K562 (cell line): ENCODE measurements around the gene IL27RA. TPM values are rescaled to one million over a fixed set of nuclear protein-coding genes. Genes with fewer than 3 reads are reported as not detected.

Experiments used
- CTBP1 ChIP-seq: fragments of 450-650 bp; IDR thresholded peaks from 2 replicates; pipeline ENCODE4 v1.6.1; 2016; ENCODE audit warnings: borderline replicate concordance
- CTCF ChIP-seq, 3 experiments: IDR thresholded peaks in 2 of 3; conservative IDR thresholded peaks in 1 of 3; 2 replicates each; pipeline ENCODE4 v1.5.1; 2011 to 2012; ENCODE audit warnings: low read length in 3 of 3, mild to moderate bottlenecking in 3 of 3, control low read depth in 2 of 3, improper control_type of control experiment in 1 of 3, inconsistent platforms in 1 of 3, low read depth in 1 of 3, mixed read lengths in 1 of 3, moderate library complexity in 1 of 3; ENCODE audit not compliant: insufficient read depth in 2 of 3
- DPF2 ChIP-seq: fragments of 450-650 bp; IDR thresholded peaks from 2 replicates; pipeline ENCODE4 v1.6.1; 2016
- ETV1 ChIP-seq: fragments of 450-650 bp; conservative IDR thresholded peaks from 2 replicates; pipeline ENCODE4 v1.6.1; 2016; ENCODE audit warnings: missing genetic modification characterization, control low read depth, low read depth, missing compliant biosample characterization
- GATAD2A ChIP-seq: fragments of 450-650 bp; IDR thresholded peaks from 2 replicates; pipeline ENCODE4 v1.6.1; 2017
- HMG20A ChIP-seq: fragments of 450-650 bp; formaldehyde crosslinking; conservative IDR thresholded peaks from 2 replicates; pipeline ENCODE4 v1.4.0; 2020; ENCODE audit warnings: mild to moderate bottlenecking, mixed read lengths
- KHSRP ChIP-seq: fragments of 450-650 bp; IDR thresholded peaks from 2 replicates; pipeline ENCODE4 v1.6.1; 2017
- NR1H2 ChIP-seq: sonication (generic); formaldehyde crosslinking; IDR thresholded peaks from 2 replicates; pipeline ENCODE4 v1.4.0; 2020; ENCODE audit warnings: mild to moderate bottlenecking, missing genetic modification reagents
- NR4A1 ChIP-seq, 2 experiments: fragments of 250-450 bp in 1 of 2; fragments of 450-650 bp in 1 of 2; sonication (Bioruptor Pico) in 1 of 2; IDR thresholded peaks; 2 replicates each; pipeline versions ENCODE4 v1.4.0 to v1.6.1; 2016 to 2020; ENCODE audit warnings: mild to moderate bottlenecking in 2 of 2, missing compliant biosample characterization in 1 of 2, missing genetic modification characterization in 1 of 2, moderate library complexity in 1 of 2
- NRF1 ChIP-seq, 2 experiments: fragments of 450-650 bp; IDR thresholded peaks in 1 of 2; conservative IDR thresholded peaks in 1 of 2; 2 replicates each; pipeline ENCODE4 v1.6.1; 2014; ENCODE audit warnings: mild to moderate bottlenecking in 2 of 2
- SLC30A9 ChIP-seq: fragments of 250-450 bp; sonication (Bioruptor Pico); IDR thresholded peaks from 2 replicates; pipeline ENCODE4 v1.8.0; 2022; ENCODE audit warnings: mild to moderate bottlenecking, moderate library complexity
- TCF3 ChIP-seq: sonication (generic); formaldehyde crosslinking; IDR thresholded peaks from 2 replicates; pipeline ENCODE4 v1.4.0; 2020; ENCODE audit warnings: mild to moderate bottlenecking, missing genetic modification reagents
- TEAD1 ChIP-seq, 2 experiments: fragments of 450-650 bp in 1 of 2; sonication (generic) in 1 of 2; formaldehyde crosslinking; IDR thresholded peaks; 2 replicates each; pipeline versions ENCODE4 v1.4.0 to v1.8.0; 2020 to 2022; ENCODE audit warnings: mild to moderate bottlenecking in 2 of 2, missing genetic modification reagents in 1 of 2
- TRIM24 ChIP-seq, 2 experiments: fragments of 450-650 bp; IDR thresholded peaks; 2 replicates each; pipeline ENCODE4 v1.6.1; 2016
- ZFX ChIP-seq: sonication (generic); formaldehyde crosslinking; IDR thresholded peaks from 2 replicates; pipeline ENCODE4 v1.8.0; 2022; ENCODE audit warnings: mild to moderate bottlenecking, missing genetic modification reagents, moderate library complexity
- ZNF146 ChIP-seq: IDR thresholded peaks from one replicate; pipeline ENCODE4 v1.6.1; 2018; ENCODE audit warnings: missing compliant biosample characterization; ENCODE audit not compliant: unreplicated experiment
- ZNF175 ChIP-seq: fragments of 200-800 bp; sonication (Bioruptor generic); IDR thresholded peaks from 2 replicates; pipeline ENCODE4 v1.6.1; 2016; ENCODE audit warnings: low read depth, mild to moderate bottlenecking, missing genetic modification characterization, missing compliant biosample characterization
- ZNF780A ChIP-seq: fragments of 250-450 bp; sonication (Bioruptor Pico); IDR thresholded peaks from 2 replicates; pipeline ENCODE4 v1.5.0; 2021; ENCODE audit warnings: mild to moderate bottlenecking
- polyA plus RNA-seq, 8 experiments: library from polyadenylated mRNA; depleted of rRNA in 4 of 8; stranded (reverse) in 5 of 8; unstranded in 3 of 8; fragments of >200 nt; fragmentation: Nextera tagmentation in 2 of 8; fragmentation: Illumina TruSeq in 1 of 8; extraction: Ambion mirVana in 2 of 8; extraction: Trizol in 1 of 8; gene quantifications; 2 replicates each; pipeline versions ENCODE4 v1.2.1 to v1.2.3, GENCODE V29; 2011 to 2014; ENCODE audit warnings: inconsistent platforms in 1 of 8, missing spikeins in 1 of 8
- total RNA-seq, 7 experiments: library from RNA; depleted of rRNA in 6 of 7; stranded (reverse); fragments of >200 nt in 6 of 7; fragmentation: Illumina TruSeq in 2 of 7; extraction: Trizol in 2 of 7; gene quantifications; 2 replicates each; pipeline versions ENCODE4 v1.2.1 to v1.2.3, GENCODE V29; 2011 to 2021; ENCODE audit warnings: low replicate concordance in 1 of 7
- TF ChIP-seq, protein P1 (sequence below): fragments of 250-450 bp; sonication (Bioruptor Pico); IDR thresholded peaks from 2 replicates; pipeline ENCODE4 v1.4.0; 2020
- TF ChIP-seq, protein P2 (sequence below): sonication (generic); formaldehyde crosslinking; IDR thresholded peaks from 2 replicates; pipeline ENCODE4 v1.8.1; 2022; ENCODE audit warnings: missing genetic modification reagents

IL27RA gene
- total and polyA plus RNA-seq, 9 of the 15 experiments (the other 6 are each of a cell fraction or from before 2014, with no cell fraction given), result 1.9 to 15.9 (median 12.0) TPM

DNA sequence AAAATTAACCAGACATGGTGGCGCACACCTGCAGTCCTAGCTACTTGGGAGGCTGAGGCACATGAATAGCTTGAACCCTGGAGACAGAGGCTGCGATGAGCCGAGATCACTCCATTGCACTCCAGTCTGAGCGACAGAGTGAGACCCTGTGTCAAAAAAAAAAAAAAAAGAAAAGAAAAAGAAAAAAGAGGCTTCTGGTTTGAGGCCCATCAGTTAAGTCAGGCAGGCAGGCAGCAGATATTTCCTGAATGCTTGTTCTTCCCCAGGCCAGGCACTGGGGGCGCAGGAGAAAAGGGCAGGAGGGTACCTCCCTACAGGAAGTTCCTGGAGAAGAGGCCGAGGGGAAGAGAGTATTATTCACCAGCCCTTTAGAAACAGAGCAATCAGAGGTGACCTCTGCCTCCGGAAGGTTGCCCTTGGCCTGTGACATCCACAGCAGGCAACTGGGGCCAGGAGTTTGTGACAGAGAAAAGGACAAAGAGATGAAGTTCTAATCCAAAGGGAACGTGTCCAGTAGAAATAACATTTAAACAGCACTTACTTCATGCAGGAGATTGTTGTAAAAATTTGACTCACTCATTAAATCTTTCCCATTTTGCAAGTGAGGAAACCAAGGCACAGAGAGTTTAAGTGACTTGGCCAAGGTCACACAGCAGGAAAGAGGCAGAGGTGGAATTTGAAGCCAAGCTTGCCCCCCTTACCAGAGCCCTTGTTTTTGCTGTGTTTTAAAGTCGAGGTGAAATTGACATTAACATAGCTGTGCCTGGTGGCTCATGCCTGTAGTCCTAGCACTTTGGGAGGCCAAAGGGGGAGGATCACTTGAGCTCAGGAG is 7.9 kb upstream of the IL27RA start (continued):
- TF ChIP-seq SLC30A9 (no peak), ETV1 (tag) (peak; percentile 79), NRF1 (conservative IDR thresholded peaks at IDR 0.05 in 1 of 2, IDR thresholded peaks at IDR 0.05 in 1 of 2) (peak; percentile 19 to 35; a peak in 1 of 4 replicates), CTCF (IDR thresholded peaks at IDR 0.05 in 2 of 3, conservative IDR thresholded peaks at IDR 0.05 in 1 of 3; ENCODE audit: insufficient read depth in 2 of 3, low read depth in 1 of 3, low read length in 3 of 3) (peak; percentile 76 to 81 (median 78)), ZFX (CRISPR knock-in tag) (peak; percentile 30; the same call in 1 of the 2 replicates), HMG20A (CRISPR knock-in tag) (no peak), TRIM24 (IDR thresholded peaks at IDR 0.05) (peak in 1 of 2 experiments; percentile 62; a peak in 2 of 4 replicates), NR4A1 (CRISPR knock-in tag; IDR thresholded peaks at IDR 0.05) (no peak), NR4A1 (tag; IDR thresholded peaks at IDR 0.05) (no peak), NR1H2 (no peak), ZNF780A (CRISPR knock-in tag) (no peak), KHSRP (no peak), DPF2 (peak; percentile 45; the same call in 1 of the 2 replicates), TCF3 (CRISPR knock-in tag) (peak; percentile 28; the same call in 1 of the 2 replicates), ZNF175 (CRISPR knock-in tag) (no peak), GATAD2A (no peak), ZNF146 (no peak), TEAD1 (CRISPR knock-in tag; IDR thresholded peaks at IDR 0.05) (no peak), CTBP1 (peak; percentile 57)
- TF ChIP-seq, protein P1, sequence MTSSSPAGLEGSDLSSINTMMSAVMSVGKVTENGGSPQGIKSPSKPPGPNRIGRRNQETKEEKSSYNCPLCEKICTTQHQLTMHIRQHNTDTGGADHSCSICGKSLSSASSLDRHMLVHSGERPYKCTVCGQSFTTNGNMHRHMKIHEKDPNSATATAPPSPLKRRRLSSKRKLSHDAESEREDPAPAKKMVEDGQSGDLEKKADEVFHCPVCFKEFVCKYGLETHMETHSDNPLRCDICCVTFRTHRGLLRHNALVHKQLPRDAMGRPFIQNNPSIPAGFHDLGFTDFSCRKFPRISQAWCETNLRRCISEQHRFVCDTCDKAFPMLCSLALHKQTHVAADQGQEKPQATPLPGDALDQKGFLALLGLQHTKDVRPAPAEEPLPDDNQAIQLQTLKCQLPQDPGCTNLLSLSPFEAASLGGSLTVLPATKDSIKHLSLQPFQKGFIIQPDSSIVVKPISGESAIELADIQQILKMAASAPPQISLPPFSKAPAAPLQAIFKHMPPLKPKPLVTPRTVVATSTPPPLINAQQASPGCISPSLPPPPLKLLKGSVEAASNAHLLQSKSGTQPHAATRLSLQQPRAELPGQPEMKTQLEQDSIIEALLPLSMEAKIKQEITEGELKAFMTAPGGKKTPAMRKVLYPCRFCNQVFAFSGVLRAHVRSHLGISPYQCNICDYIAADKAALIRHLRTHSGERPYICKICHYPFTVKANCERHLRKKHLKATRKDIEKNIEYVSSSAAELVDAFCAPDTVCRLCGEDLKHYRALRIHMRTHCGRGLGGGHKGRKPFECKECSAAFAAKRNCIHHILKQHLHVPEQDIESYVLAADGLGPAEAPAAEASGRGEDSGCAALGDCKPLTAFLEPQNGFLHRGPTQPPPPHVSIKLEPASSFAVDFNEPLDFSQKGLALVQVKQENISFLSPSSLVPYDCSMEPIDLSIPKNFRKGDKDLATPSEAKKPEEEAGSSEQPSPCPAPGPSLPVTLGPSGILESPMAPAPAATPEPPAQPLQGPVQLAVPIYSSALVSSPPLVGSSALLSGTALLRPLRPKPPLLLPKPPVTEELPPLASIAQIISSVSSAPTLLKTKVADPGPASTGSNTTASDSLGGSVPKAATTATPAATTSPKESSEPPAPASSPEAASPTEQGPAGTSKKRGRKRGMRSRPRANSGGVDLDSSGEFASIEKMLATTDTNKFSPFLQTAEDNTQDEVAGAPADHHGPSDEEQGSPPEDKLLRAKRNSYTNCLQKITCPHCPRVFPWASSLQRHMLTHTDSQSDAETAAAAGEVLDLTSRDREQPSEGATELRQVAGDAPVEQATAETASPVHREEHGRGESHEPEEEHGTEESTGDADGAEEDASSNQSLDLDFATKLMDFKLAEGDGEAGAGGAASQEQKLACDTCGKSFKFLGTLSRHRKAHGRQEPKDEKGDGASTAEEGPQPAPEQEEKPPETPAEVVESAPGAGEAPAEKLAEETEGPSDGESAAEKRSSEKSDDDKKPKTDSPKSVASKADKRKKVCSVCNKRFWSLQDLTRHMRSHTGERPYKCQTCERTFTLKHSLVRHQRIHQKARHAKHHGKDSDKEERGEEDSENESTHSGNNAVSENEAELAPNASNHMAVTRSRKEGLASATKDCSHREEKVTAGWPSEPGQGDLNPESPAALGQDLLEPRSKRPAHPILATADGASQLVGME, result no peak
- TF ChIP-seq, protein P2, sequence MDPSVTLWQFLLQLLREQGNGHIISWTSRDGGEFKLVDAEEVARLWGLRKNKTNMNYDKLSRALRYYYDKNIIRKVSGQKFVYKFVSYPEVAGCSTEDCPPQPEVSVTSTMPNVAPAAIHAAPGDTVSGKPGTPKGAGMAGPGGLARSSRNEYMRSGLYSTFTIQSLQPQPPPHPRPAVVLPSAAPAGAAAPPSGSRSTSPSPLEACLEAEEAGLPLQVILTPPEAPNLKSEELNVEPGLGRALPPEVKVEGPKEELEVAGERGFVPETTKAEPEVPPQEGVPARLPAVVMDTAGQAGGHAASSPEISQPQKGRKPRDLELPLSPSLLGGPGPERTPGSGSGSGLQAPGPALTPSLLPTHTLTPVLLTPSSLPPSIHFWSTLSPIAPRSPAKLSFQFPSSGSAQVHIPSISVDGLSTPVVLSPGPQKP, result no peak
